SK-N-MC (cell line): ENCODE measurements around the gene METTL22.

Source experiments
- DNase-seq: peaks from one replicate; pipeline ENCODE4 v3.0.0-alpha.2; 2011; ENCODE audit warnings: low read depth, low spot score
- H3K27ac ChIP-seq: fragments of 200-600 bp; sonication (generic); 2 replicates; pipeline ENCODE4 v1.5.1; 2016; ENCODE audit warnings: mixed run types
- H3K36me3 ChIP-seq: fragments of 200-600 bp; sonication (generic); 2 replicates; pipeline ENCODE4 v1.6.1; 2017; ENCODE audit warnings: antibody characterized with exemption, low read length, mixed read lengths; ENCODE audit not compliant: insufficient read depth
- H3K4me3 ChIP-seq: fragments of 200-600 bp; sonication (generic); 2 replicates; pipeline ENCODE4 v1.5.1; 2016
- H3K9ac ChIP-seq: fragments of 200-600 bp; sonication (generic); 2 replicates; pipeline ENCODE4 v1.8.0; 2017; ENCODE audit warnings: mixed run types, mixed read lengths; ENCODE audit not compliant: insufficient read length
- H3K9me3 ChIP-seq: fragments of 200-600 bp; sonication (generic); 2 replicates; pipeline ENCODE4 v1.6.1; 2017; ENCODE audit warnings: low read depth, mild to moderate bottlenecking, antibody characterized with exemption, low read length, moderate library complexity, mixed read lengths
- EZH2 ChIP-seq: fragments of 200-600 bp; sonication (generic); IDR thresholded peaks from one replicate; pipeline ENCODE4 v1.6.1; 2017; ENCODE audit warnings: antibody characterized with exemption
- FOXP2 ChIP-seq: optimal IDR thresholded peaks from 2 replicates; pipeline ENCODE3; 2011; ENCODE audit warnings: mild to moderate bottlenecking, moderate library complexity; ENCODE audit not compliant: insufficient read depth; ENCODE audit errors: extremely low read length, control extremely low read depth
- POLR2AphosphoS5 ChIP-seq: IDR thresholded peaks from 2 replicates; pipeline ENCODE4 v1.6.1; 2012; ENCODE audit warnings: mild to moderate bottlenecking, low read depth, low read length, borderline replicate concordance

METTL22 gene

DNA sequence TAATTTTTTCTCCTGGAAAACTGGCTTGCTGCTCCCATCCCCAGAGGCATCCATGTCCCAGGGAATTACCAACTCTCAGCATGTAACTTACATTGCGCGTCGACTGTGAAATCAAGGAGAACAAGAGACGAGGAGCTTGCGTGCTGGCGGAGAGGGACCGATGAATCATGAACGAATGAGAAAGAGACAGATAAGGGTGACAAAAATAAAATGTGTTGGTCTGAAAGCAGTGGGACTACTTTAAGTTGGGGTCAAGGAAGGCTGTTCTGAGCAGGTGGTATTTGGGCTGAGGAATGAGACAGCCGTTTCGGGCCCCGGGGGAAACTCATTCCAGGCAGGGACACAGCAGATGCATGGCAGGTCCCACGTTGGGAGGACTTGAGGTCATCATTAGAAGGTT, 75.4 kb downstream of the METTL22 start:
- Histone ChIP-seq H3K27ac (no peak overlapping the region), H3K9ac (no peak overlapping the region), H3K4me3 (no peak overlapping the region), H3K36me3 (no peaks in the 10 kb centered on the region), H3K9me3 (no peaks in the 10 kb centered on the region)
- TF ChIP-seq EZH2 (no peak), POLR2AphosphoS5 (no peak), FOXP2 (no peak)
- DNase-seq: no peak

DNA sequence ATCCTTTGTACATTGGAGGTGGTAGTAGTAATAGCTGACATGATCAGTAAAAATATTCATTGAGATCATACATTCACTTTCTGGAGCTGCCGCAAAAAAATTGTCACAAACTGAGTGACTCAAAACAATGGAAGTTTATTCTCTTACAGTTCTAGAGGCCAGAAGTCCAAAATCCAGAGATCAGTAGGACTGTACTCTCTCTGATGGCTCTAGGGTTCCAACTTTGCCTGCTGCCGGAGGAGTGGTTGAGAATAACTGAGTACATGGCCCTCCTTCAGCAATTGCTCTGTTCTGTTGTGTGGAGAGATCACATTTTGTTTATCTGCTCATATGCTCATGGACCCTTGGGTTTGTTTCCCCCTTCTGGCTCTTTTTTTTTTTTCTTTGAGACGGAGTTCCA, 76.5 kb downstream of the METTL22 start:
- no peak for TF ChIP-seq FOXP2
- TF ChIP-seq POLR2AphosphoS5: no peak
- TF ChIP-seq EZH2: no peak
- Histone ChIP-seq H3K27ac (no peak overlapping the region), H3K4me3 (no peak overlapping the region), H3K9ac (no peak overlapping the region), H3K36me3 (no peaks in the 10 kb centered on the region), H3K9me3 (no peaks in the 10 kb centered on the region)
- no peak for DNase-seq
